ENCODE data around the gene C1orf52.

C1orf52 gene

GRCh38 chr1:85228972-85229371 lies 30.5 kb downstream of the C1orf52 start:
- DNase-seq: no peak

- DNase-seq: no peak
Measured at GRCh38 chr1:85225624-85226380, 33.7 kb downstream of the C1orf52 start.

- no peak for DNase-seq
Measured at GRCh38 chr1:85224734-85225623, 34.5 kb downstream of the C1orf52 start.

GRCh38 chr1:85224295-85224694 lies 35.2 kb downstream of the C1orf52 start:
- DNase-seq: no peak

- no peak for DNase-seq
Measured at GRCh38 chr1:85223334-85223733, 36.1 kb downstream of the C1orf52 start.

- no peak for DNase-seq
Measured at GRCh38 chr1:85220756-85221201, 38.7 kb downstream of the C1orf52 start.

GRCh38 chr1:85219853-85220610 lies 39.4 kb downstream of the C1orf52 start:
- DNase-seq: no peak

GRCh38 chr1:85216697-85217096 lies 42.8 kb downstream of the C1orf52 start:
- DNase-seq: no peak

GRCh38 chr1:85214654-85215053 lies 44.8 kb downstream of the C1orf52 start:
- DNase-seq: no peak

- no peak for DNase-seq
Measured at GRCh38 chr1:85208488-85208887, 51.0 kb downstream of the C1orf52 start.

GRCh38 chr1:85203573-85204171 lies 55.8 kb downstream of the C1orf52 start:
- no peak for DNase-seq

GRCh38 chr1:85202864-85203255 lies 56.6 kb downstream of the C1orf52 start:
- DNase-seq: no peak

GRCh38 chr1:85202092-85202863 lies 57.2 kb downstream of the C1orf52 start:
- no peak for DNase-seq

- DNase-seq: peak in 1 of 2 experiments; percentile 64
Measured at GRCh38 chr1:85201340-85202091, 57.9 kb downstream of the C1orf52 start.

GRCh38 chr1:85200463-85201339 lies 58.8 kb downstream of the C1orf52 start, which contains the start of gene SYDE2:
Gene SYDE2, minus strand, starts transcription at chr1:85201016. Its CDS starts 20 bp downstream, at chr1:85200996.
- DNase-seq: peak; percentile 12 to 82
